Tibial nerve (tissue), 3 donors: Measurements from ENCODE around the gene CAMK2D.

Experiments
- POLR2A ChIP-seq, 2 donors: fragments of 450-650 bp; IDR thresholded peaks; one replicate each; pipeline ENCODE4 v1.6.1; 2017; ENCODE audit warnings: antibody characterized with exemption in 2 of 2, mild to moderate bottlenecking in 2 of 2, moderate library complexity in 2 of 2
- TF ChIP-seq, protein P1 (sequence below), 5 experiments: fragments of 200-600 bp in 3 of 5; fragments of 450-650 bp in 2 of 5; sonication (generic) in 3 of 5; IDR thresholded peaks; one replicate each; pipeline ENCODE4 v1.5.1; 2016 to 2019; ENCODE audit warnings: antibody characterized with exemption in 5 of 5, mild to moderate bottlenecking in 3 of 5, moderate library complexity in 2 of 5

DNA sequence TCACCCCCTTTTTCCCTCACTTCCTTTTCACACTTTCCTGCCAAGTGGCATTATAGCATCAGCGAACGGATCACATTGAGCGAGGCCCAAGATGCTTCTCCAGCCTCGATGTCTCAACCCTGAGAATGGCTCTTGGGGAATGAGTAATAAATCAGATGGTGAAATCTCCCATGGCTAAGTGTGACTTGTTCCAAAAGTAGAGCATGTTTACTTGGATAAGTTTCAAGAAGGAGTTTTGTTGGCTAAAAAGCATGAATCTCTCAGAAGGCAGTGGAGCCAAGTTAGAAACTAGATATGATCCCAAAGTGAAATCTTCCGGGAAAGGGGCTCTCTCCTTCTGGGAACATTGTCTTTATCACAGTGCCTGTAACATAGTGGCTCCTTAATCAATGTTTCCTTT, 316.3 kb downstream of the CAMK2D start:
- TF ChIP-seq, protein P1, sequence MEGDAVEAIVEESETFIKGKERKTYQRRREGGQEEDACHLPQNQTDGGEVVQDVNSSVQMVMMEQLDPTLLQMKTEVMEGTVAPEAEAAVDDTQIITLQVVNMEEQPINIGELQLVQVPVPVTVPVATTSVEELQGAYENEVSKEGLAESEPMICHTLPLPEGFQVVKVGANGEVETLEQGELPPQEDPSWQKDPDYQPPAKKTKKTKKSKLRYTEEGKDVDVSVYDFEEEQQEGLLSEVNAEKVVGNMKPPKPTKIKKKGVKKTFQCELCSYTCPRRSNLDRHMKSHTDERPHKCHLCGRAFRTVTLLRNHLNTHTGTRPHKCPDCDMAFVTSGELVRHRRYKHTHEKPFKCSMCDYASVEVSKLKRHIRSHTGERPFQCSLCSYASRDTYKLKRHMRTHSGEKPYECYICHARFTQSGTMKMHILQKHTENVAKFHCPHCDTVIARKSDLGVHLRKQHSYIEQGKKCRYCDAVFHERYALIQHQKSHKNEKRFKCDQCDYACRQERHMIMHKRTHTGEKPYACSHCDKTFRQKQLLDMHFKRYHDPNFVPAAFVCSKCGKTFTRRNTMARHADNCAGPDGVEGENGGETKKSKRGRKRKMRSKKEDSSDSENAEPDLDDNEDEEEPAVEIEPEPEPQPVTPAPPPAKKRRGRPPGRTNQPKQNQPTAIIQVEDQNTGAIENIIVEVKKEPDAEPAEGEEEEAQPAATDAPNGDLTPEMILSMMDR (IDR thresholded peaks at IDR 0.05) = no peak
- no peak for TF ChIP-seq POLR2A (IDR thresholded peaks at IDR 0.05)
